Activated naive CD4-positive, alpha-beta T cell treated with anti-CD3 and anti-CD28 coated beads for 36 hours (primary cell): ENCODE measurements around the gene MRPL30. TPM values are rescaled to one million over a fixed set of nuclear protein-coding genes. Genes with fewer than 3 reads are reported as not detected.

ENCODE experiments used
- CTCF ChIA-PET: fragments of 350-600 bp; sonication (Branson Sonifier 250); formaldehyde crosslinking; loops from one replicate; lab custom pipeline; 2021; ENCODE audit warnings: antibody characterized with exemption; lab: Charles Lee
- DNase-seq: peaks from one replicate; pipeline ENCODE4 v3.0.0-alpha.2; 2020
- H3K27ac Mint-ChIP-seq: one replicate; pipeline ENCODE4 v1.8.0; 2021; ENCODE audit warnings: mild to moderate bottlenecking, mixed read lengths
- H3K27me3 Mint-ChIP-seq: one replicate; pipeline ENCODE4 v1.8.0; 2021; ENCODE audit warnings: low read depth, mixed read lengths
- H3K36me3 Mint-ChIP-seq: one replicate; pipeline ENCODE4 v1.8.0; 2021; ENCODE audit warnings: low read depth, mixed read lengths
- H3K4me1 Mint-ChIP-seq: one replicate; pipeline ENCODE4 v1.8.0; 2021; ENCODE audit warnings: low read depth, mixed read lengths
- H3K4me3 Mint-ChIP-seq: one replicate; pipeline ENCODE4 v1.8.0; 2021; ENCODE audit warnings: mild to moderate bottlenecking, moderate library complexity, mixed read lengths
- H3K9me3 Mint-ChIP-seq: one replicate; pipeline ENCODE4 v1.8.0; 2021; ENCODE audit warnings: mixed read lengths
- intact Hi-C: fragments of 100-400 bp; cut with micrococcal nuclease; formaldehyde crosslinking; loops from one replicate; pipeline ENCODE4 v1.15.1; 2023
- total RNA-seq, 2 experiments: library from RNA; stranded (reverse); gene quantifications; one replicate each; pipeline ENCODE4 v1.2.3, GENCODE V29; 2021

The MRPL30 gene
- total RNA-seq, 2 experiments from 2014 or later = 40.2 to 43.3 TPM

GRCh38 chr2:99242151-99242550, 61.2 kb downstream of the MRPL30 start:
- intact Hi-C loops = no loop called here
- H3K4me3 Mint-ChIP-seq = no peak overlapping the region
- no peaks in the 10 kb centered on the region for H3K27me3 Mint-ChIP-seq
- no peak overlapping the region for H3K27ac Mint-ChIP-seq
- H3K4me1 Mint-ChIP-seq = no peaks in the 10 kb centered on the region
- peaks cover 11% of the 10 kb centered on the region for H3K36me3 Mint-ChIP-seq
- CTCF ChIA-PET = interaction anchor here (0.6 kb wide), 1 partner anchor 216 kb away, joined by 6 read pairs; no protein-coding TSS in a partner anchor
- peaks cover 5% of the 10 kb centered on the region for H3K9me3 Mint-ChIP-seq
- no peak for DNase-seq

Other genes starting within 250 kb of the MRPL30 start
- under 1 TPM; 0.14 to 0.35 TPM for gene CRACDL, start 245.0 kb upstream of the MRPL30 start, total RNA-seq
- 1 to 10 TPM; 1.4 to 1.6 TPM for gene C2orf15, start 39.5 kb upstream of the MRPL30 start, total RNA-seq
- gene TSGA10, start 26.2 kb upstream of the MRPL30 start, total RNA-seq = 1 to 10 TPM; 7.2 to 8.9 TPM
- 1 to 10 TPM; 7.0 to 8.1 TPM for gene LIPT1, start 26.2 kb upstream of the MRPL30 start, total RNA-seq
- 10 to 100 TPM; 61.4 to 64.1 TPM for gene MITD1, start 126 bp upstream of the MRPL30 start, total RNA-seq
- gene LYG2, start 74.5 kb downstream of the MRPL30 start, total RNA-seq = not detected
- gene LYG1, start 120.0 kb downstream of the MRPL30 start, total RNA-seq = under 1 TPM; 0.32 to 0.36 TPM
- 10 to 100 TPM; 19.9 to 24.3 TPM for gene TXNDC9, start 155.1 kb downstream of the MRPL30 start, total RNA-seq
- gene EIF5B, start 156.2 kb downstream of the MRPL30 start, total RNA-seq = 10 to 100 TPM; 70.2 to 71.1 TPM